Measurements from ENCODE around the gene RAP1A. TPM values are rescaled to one million over a fixed set of nuclear protein-coding genes. Genes with fewer than 3 reads are reported as not detected.

RAP1A gene
- total RNA-seq, 1 experiment from 2014 or later: 37.1 TPM

GRCh38 chr1:111577814-111578213 lies 41.8 kb upstream of the RAP1A start:
- DNase-seq (ENCODE audit: low read depth, low spot score) (no peak), ATAC-seq (no peak)
- Histone ChIP-seq H3K27ac (ENCODE audit: low read length) (no peak overlapping the region), H3K4me1 (ENCODE audit: control insufficient read depth, insufficient read depth, low read length) (no peaks in the 10 kb centered on the region), H3K27me3 (ENCODE audit: control insufficient read depth, insufficient read depth, low read length) (no peaks in the 10 kb centered on the region), H3K9me3 (ENCODE audit: control insufficient read depth, insufficient read depth, low read depth, low read length) (no peaks in the 10 kb centered on the region), H3K4me3 (ENCODE audit: low read depth in 2 of 2, low read length in 2 of 2) (no peak overlapping the region), H3K36me3 (ENCODE audit: control insufficient read depth, insufficient read depth, low read length) (no peaks in the 10 kb centered on the region)
- CTCF ChIA-PET: no interaction called here
- in situ Hi-C loops (cut with HindIII; ENCODE audit: low pct_unique_long_range_greater_than_20kb, low sequenced_read_pairs): no loop called here
- BruUV-seq (replicated peaks): no TSS peak
- no peak for TF ChIP-seq SIN3A (IDR thresholded peaks at IDR 0.05; ENCODE audit: borderline replicate concordance, insufficient read depth, low read depth, low read length)
- no peak for TF ChIP-seq TCF7L2 (IDR thresholded peaks at IDR 0.05; ENCODE audit: low read depth, low read length)
- TF ChIP-seq CTCF (IDR thresholded peaks at IDR 0.05): no peak
- TF ChIP-seq POLR2AphosphoS5 (IDR thresholded peaks at IDR 0.05; ENCODE audit: low read depth, low read length): no peak
- TF ChIP-seq REST (IDR thresholded peaks at IDR 0.05; ENCODE audit: insufficient read depth in 1 of 2, low read depth in 2 of 2, low read length in 1 of 2): no peak
- POLR2A ChIA-PET: no interaction called here
- intact Hi-C loops (cut with micrococcal nuclease; ENCODE audit: unreplicated experiment): no loop called here

- H3K9me3 ChIP-seq (ENCODE audit: control insufficient read depth, insufficient read depth, low read depth, low read length): no peaks in the 10 kb centered on the region
- H3K4me3 ChIP-seq (ENCODE audit: low read depth in 2 of 2, low read length in 2 of 2): no peak overlapping the region
- no TSS peak for BruUV-seq (replicated peaks)
- H3K36me3 ChIP-seq (ENCODE audit: control insufficient read depth, insufficient read depth, low read length): no peaks in the 10 kb centered on the region
- ChIA-PET POLR2A (no interaction called here), CTCF (no interaction called here)
- no peak for ATAC-seq
- no peaks in the 10 kb centered on the region for H3K4me1 ChIP-seq (ENCODE audit: control insufficient read depth, insufficient read depth, low read length)
- no peaks in the 10 kb centered on the region for H3K27me3 ChIP-seq (ENCODE audit: control insufficient read depth, insufficient read depth, low read length)
- intact Hi-C loops (cut with micrococcal nuclease; ENCODE audit: unreplicated experiment): no loop called here
- in situ Hi-C loops (cut with HindIII; ENCODE audit: low pct_unique_long_range_greater_than_20kb, low sequenced_read_pairs): no loop called here
- H3K27ac ChIP-seq (ENCODE audit: low read length): no peak overlapping the region
- DNase-seq (ENCODE audit: low read depth, low spot score): no peak
- no peak for TF ChIP-seq TCF7L2 (IDR thresholded peaks at IDR 0.05; ENCODE audit: low read depth, low read length)
- no peak for TF ChIP-seq POLR2AphosphoS5 (IDR thresholded peaks at IDR 0.05; ENCODE audit: low read depth, low read length)
- TF ChIP-seq REST (IDR thresholded peaks at IDR 0.05; ENCODE audit: insufficient read depth in 1 of 2, low read depth in 2 of 2, low read length in 1 of 2): no peak
- no peak for TF ChIP-seq CTCF (IDR thresholded peaks at IDR 0.05)
- no peak for TF ChIP-seq SIN3A (IDR thresholded peaks at IDR 0.05; ENCODE audit: borderline replicate concordance, insufficient read depth, low read depth, low read length)
Observed at GRCh38 chr1:111581166-111581565, 38.4 kb upstream of the RAP1A start.
